ENCODE results near the gene CCDC146.
"Not testable (repeated sequence)": the region's sequence is repeated elsewhere in the genome, so short reads cannot be mapped to it uniquely, and the experiment has no call there.

Gene CCDC146

GRCh38 chr7:77121860-77122681 lies at the start of gene CCDC146:
Gene CCDC146, plus strand, starts transcription at chr7:77122615. Its CDS starts 45,054 bp downstream, at chr7:77167669.
- DNase-seq (peak; percentile 88), ATAC-seq (peak; percentile 99)

GRCh38 chr7:77074786-77075396 lies 47.5 kb upstream of the CCDC146 start:
- not testable (repeated sequence) for ATAC-seq, DNase-seq

GRCh38 chr7:77077060-77077459 lies 45.4 kb upstream of the CCDC146 start:
- not testable (repeated sequence) for DNase-seq, ATAC-seq

GRCh38 chr7:77079112-77079511 lies 43.3 kb upstream of the CCDC146 start:
- ATAC-seq, DNase-seq: not testable (repeated sequence)

- DNase-seq, ATAC-seq: not testable (repeated sequence)
Observed at GRCh38 chr7:77079624-77080023, 42.8 kb upstream of the CCDC146 start.

GRCh38 chr7:77080236-77080635 lies 42.2 kb upstream of the CCDC146 start:
- ATAC-seq, DNase-seq: not testable (repeated sequence)

GRCh38 chr7:77082192-77082591 lies 40.2 kb upstream of the CCDC146 start:
- not testable (repeated sequence) for DNase-seq, ATAC-seq

GRCh38 chr7:77092301-77092700 lies 30.1 kb upstream of the CCDC146 start:
- DNase-seq, ATAC-seq: not testable (repeated sequence)

GRCh38 chr7:77100501-77100900 lies 21.9 kb upstream of the CCDC146 start:
- DNase-seq, ATAC-seq: not testable (repeated sequence)

- peak; percentile 86 for ATAC-seq
- DNase-seq, result not testable (repeated sequence)
Observed at GRCh38 chr7:77101187-77101586, 21.2 kb upstream of the CCDC146 start.

GRCh38 chr7:77102671-77103070 lies 19.7 kb upstream of the CCDC146 start:
- DNase-seq, ATAC-seq: not testable (repeated sequence)

GRCh38 chr7:77105904-77106303 lies 16.5 kb upstream of the CCDC146 start:
- ATAC-seq, DNase-seq: not testable (repeated sequence)

GRCh38 chr7:77107659-77108058 lies 14.8 kb upstream of the CCDC146 start:
- not testable (repeated sequence) for DNase-seq, ATAC-seq

GRCh38 chr7:77108362-77108761 lies 14.1 kb upstream of the CCDC146 start:
- not testable (repeated sequence) for ATAC-seq, DNase-seq

- not testable (repeated sequence) for DNase-seq
Observed at GRCh38 chr7:77112719-77113306, 9.6 kb upstream of the CCDC146 start.

GRCh38 chr7:77125486-77125885 lies 3.1 kb downstream of the CCDC146 start:
- not testable (repeated sequence) for ATAC-seq, DNase-seq

More at GRCh38 chr7:77112719-77113306, 9.6 kb upstream of the CCDC146 start:
- ATAC-seq, result not testable (repeated sequence)

GRCh38 chr7:77127009-77127408 lies 4.6 kb downstream of the CCDC146 start:
- DNase-seq, result not testable (repeated sequence)

GRCh38 chr7:77128582-77129410 lies 6.4 kb downstream of the CCDC146 start:
- peak; percentile 75 for ATAC-seq
- DNase-seq, result not testable (repeated sequence)

More at GRCh38 chr7:77127009-77127408, 4.6 kb downstream of the CCDC146 start:
- not testable (repeated sequence) for ATAC-seq

GRCh38 chr7:77131781-77132180 lies 9.4 kb downstream of the CCDC146 start:
- not testable (repeated sequence) for ATAC-seq, DNase-seq

GRCh38 chr7:77138668-77139067 lies 16.3 kb downstream of the CCDC146 start:
- ATAC-seq, result not testable (repeated sequence)

GRCh38 chr7:77140291-77140690 lies 17.9 kb downstream of the CCDC146 start:
- not testable (repeated sequence) for DNase-seq, ATAC-seq

More at GRCh38 chr7:77138668-77139067, 16.3 kb downstream of the CCDC146 start:
- DNase-seq, result not testable (repeated sequence)

All from stimulated activated naive CD8-positive, alpha-beta T cell treated with anti-CD3 and anti-CD28 coated beads, Interleukin-15, Interleukin-2, amounts not matched to agents 100 U/mL and 50 U/mL, for 24 hours (primary cell).